Left lobe of liver (tissue), 1 donor: ENCODE results near the gene TPRX2. TPM values are rescaled to one million over a fixed set of nuclear protein-coding genes. Genes with fewer than 3 reads are reported as not detected.

Experiments used
- total RNA-seq: library from RNA; stranded (reverse); gene quantifications from one replicate; pipeline ENCODE4 v1.2.1, GENCODE V29; 2021
- donor health status: DM: no; HTN: yes; CAD: no.

Gene TPRX2
- total RNA-seq, 1 donor from 2014 or later, result not detected

Other genes with a start within 250 kb of the TPRX2 start
- gene EHD2, start 145.8 kb upstream of the TPRX2 start, total RNA-seq, result 6.3 TPM
- gene NOP53, start 113.7 kb upstream of the TPRX2 start, total RNA-seq, result 80.3 TPM
- 62.9 TPM for gene SELENOW, start 80.5 kb upstream of the TPRX2 start, total RNA-seq
- not detected for gene TPRX1, start 54.7 kb upstream of the TPRX2 start, total RNA-seq
- gene CRX, start 37.3 kb upstream of the TPRX2 start, total RNA-seq, result not detected
- gene SULT2A1, start 27.1 kb downstream of the TPRX2 start, total RNA-seq, result 347 TPM
- gene BSPH1, start 132.9 kb downstream of the TPRX2 start, total RNA-seq, result not detected
- gene ELSPBP1, start 135.4 kb downstream of the TPRX2 start, total RNA-seq, result not detected
- not detected for gene CABP5, start 184.8 kb downstream of the TPRX2 start, total RNA-seq